ENCODE results near the gene TMEM214.
"Not testable (repeated sequence)": the region's sequence is repeated elsewhere in the genome, so short reads cannot be mapped to it uniquely, and the experiment has no call there.

Gene TMEM214

GRCh38 chr2:27074738-27075565 lies 42.2 kb downstream of the TMEM214 start:
- Histone ChIP-seq H3K4me3 (ENCODE audit: low read depth, low read length, poor library complexity, severe bottlenecking) (no peak overlapping the region), H3K4me2 (ENCODE audit: low read length) (peak overlapping the region; percentile 42)
- TF ChIP-seq EZH2 (IDR thresholded peaks at IDR 0.05; ENCODE audit: borderline replicate concordance, low read length) (no peak), CTCF (IDR thresholded peaks at IDR 0.05; ENCODE audit: low read length) (no peak)

GRCh38 chr2:27075566-27075871 lies 42.8 kb downstream of the TMEM214 start:
- H3K9me2 ChIP-seq (ENCODE audit: low read depth, low read length); H3K36me3 ChIP-seq (ENCODE audit: insufficient read depth, low read length); H3K9me3 ChIP-seq (ENCODE audit: low read length); H4K20me1 ChIP-seq (ENCODE audit: insufficient read depth, low read length); H3K4me3 ChIP-seq (ENCODE audit: low read depth, low read length, poor library complexity, severe bottlenecking); H3K27me3 ChIP-seq (ENCODE audit: insufficient read depth, low read length); H3K79me2 ChIP-seq (ENCODE audit: insufficient read depth, low read length); H3K9ac ChIP-seq (ENCODE audit: low read length); H2AFZ ChIP-seq (ENCODE audit: low read length); H3F3A ChIP-seq (ENCODE audit: insufficient read depth, low read length): not testable (repeated sequence)
- peak overlapping the region; percentile 42 for H3K4me2 ChIP-seq (ENCODE audit: low read length)
- peak overlapping the region; percentile 59 for H3K27ac ChIP-seq (ENCODE audit: low read depth, low read length, poor library complexity, severe bottlenecking)
- H3K4me1 ChIP-seq (ENCODE audit: insufficient read depth, low read length, severe bottlenecking): peaks cover 41% of the 10 kb centered on the region

More at GRCh38 chr2:27074738-27075565, 42.2 kb downstream of the TMEM214 start:
- H3K79me2 ChIP-seq (ENCODE audit: insufficient read depth, low read length): peaks cover 10% of the 10 kb centered on the region; the same call in 1 of the 2 replicates
- H3K4me1 ChIP-seq (ENCODE audit: insufficient read depth, low read length, severe bottlenecking): peaks cover 47% of the 10 kb centered on the region
- H2AFZ ChIP-seq (ENCODE audit: low read length): no peak overlapping the region
- no peak overlapping the region; the same call in 1 of the 2 replicates for H3K9ac ChIP-seq (ENCODE audit: low read length)
- H4K20me1 ChIP-seq (ENCODE audit: insufficient read depth, low read length): no peaks in the 10 kb centered on the region
- no peaks in the 10 kb centered on the region for H3F3A ChIP-seq (ENCODE audit: insufficient read depth, low read length)
- peak overlapping the region; percentile 59 for H3K27ac ChIP-seq (ENCODE audit: low read depth, low read length, poor library complexity, severe bottlenecking)
- H3K27me3 ChIP-seq (ENCODE audit: insufficient read depth, low read length): no peaks in the 10 kb centered on the region; the same call in 1 of the 2 replicates
- H3K9me2 ChIP-seq (ENCODE audit: low read depth, low read length): no peaks in the 10 kb centered on the region
- H3K9me3 ChIP-seq (ENCODE audit: low read length): no peaks in the 10 kb centered on the region
- H3K36me3 ChIP-seq (ENCODE audit: insufficient read depth, low read length): peaks cover 5% of the 10 kb centered on the region; the same call in 1 of the 2 replicates

- Histone ChIP-seq H3K4me1 (ENCODE audit: insufficient read depth, low read length, severe bottlenecking) (peaks cover 38% of the 10 kb centered on the region), H2AFZ (ENCODE audit: low read length) (no peak overlapping the region), H3K4me2 (ENCODE audit: low read length) (no peak overlapping the region), H3K4me3 (ENCODE audit: low read depth, low read length, poor library complexity, severe bottlenecking) (no peak overlapping the region), H4K20me1 (ENCODE audit: insufficient read depth, low read length) (no peaks in the 10 kb centered on the region), H3K36me3 (ENCODE audit: insufficient read depth, low read length) (no peaks in the 10 kb centered on the region), H3F3A (ENCODE audit: insufficient read depth, low read length) (no peaks in the 10 kb centered on the region), H3K9me3 (ENCODE audit: low read length) (no peaks in the 10 kb centered on the region), H3K9me2 (ENCODE audit: low read depth, low read length) (no peaks in the 10 kb centered on the region), H3K79me2 (ENCODE audit: insufficient read depth, low read length) (no peaks in the 10 kb centered on the region), H3K9ac (ENCODE audit: low read length) (no peak overlapping the region), H3K27me3 (ENCODE audit: insufficient read depth, low read length) (no peaks in the 10 kb centered on the region; the same call in 1 of the 2 replicates), H3K27ac (ENCODE audit: low read depth, low read length, poor library complexity, severe bottlenecking) (no peak overlapping the region)
- TF ChIP-seq EZH2 (IDR thresholded peaks at IDR 0.05; ENCODE audit: borderline replicate concordance, low read length) (no peak), CTCF (IDR thresholded peaks at IDR 0.05; ENCODE audit: low read length) (no peak)
Measured at GRCh38 chr2:27076323-27076722, 43.6 kb downstream of the TMEM214 start.

- H2AFZ ChIP-seq (ENCODE audit: low read length): no peak overlapping the region
- no peak for TF ChIP-seq CTCF (IDR thresholded peaks at IDR 0.05; ENCODE audit: low read length)
- no peak for TF ChIP-seq EZH2 (IDR thresholded peaks at IDR 0.05; ENCODE audit: borderline replicate concordance, low read length)
- H3K9me3 ChIP-seq (ENCODE audit: low read length): no peaks in the 10 kb centered on the region
- H3F3A ChIP-seq (ENCODE audit: insufficient read depth, low read length): no peaks in the 10 kb centered on the region
- H3K4me3 ChIP-seq (ENCODE audit: low read depth, low read length, poor library complexity, severe bottlenecking): no peak overlapping the region
- no peaks in the 10 kb centered on the region for H3K79me2 ChIP-seq (ENCODE audit: insufficient read depth, low read length)
- no peaks in the 10 kb centered on the region for H3K36me3 ChIP-seq (ENCODE audit: insufficient read depth, low read length)
- no peak overlapping the region for H3K27ac ChIP-seq (ENCODE audit: low read depth, low read length, poor library complexity, severe bottlenecking)
- H3K9me2 ChIP-seq (ENCODE audit: low read depth, low read length): no peaks in the 10 kb centered on the region
- H4K20me1 ChIP-seq (ENCODE audit: insufficient read depth, low read length): no peaks in the 10 kb centered on the region
- no peak overlapping the region for H3K4me2 ChIP-seq (ENCODE audit: low read length)
- peaks cover 41% of the 10 kb centered on the region for H3K4me1 ChIP-seq (ENCODE audit: insufficient read depth, low read length, severe bottlenecking)
- no peak overlapping the region for H3K9ac ChIP-seq (ENCODE audit: low read length)
- H3K27me3 ChIP-seq (ENCODE audit: insufficient read depth, low read length): no peaks in the 10 kb centered on the region; the same call in 1 of the 2 replicates
Measured at GRCh38 chr2:27077231-27077630, 44.5 kb downstream of the TMEM214 start.

All from OCI-LY1 (cell line).